Endodermal cell (in vitro differentiated cells): ENCODE data around the gene LGALS4. TPM values are rescaled to one million over a fixed set of nuclear protein-coding genes. Genes with fewer than 3 reads are reported as not detected.
"Not testable (repeated sequence)": the region's sequence is repeated elsewhere in the genome, so short reads cannot be mapped to it uniquely, and the experiment has no call there.

ENCODE experiments used
- DNase-seq: peaks from one replicate; pipeline ENCODE4 v3.0.0-alpha.2; 2017
- H3K27ac ChIP-seq: 2 replicates; pipeline ENCODE4 v1.5.1; 2013; ENCODE audit warnings: mild to moderate bottlenecking, low read depth, low read length, moderate library complexity
- H3K27me3 ChIP-seq: 2 replicates; pipeline ENCODE4 v1.6.1; 2013; ENCODE audit warnings: mild to moderate bottlenecking, low read length, moderate library complexity; ENCODE audit not compliant: insufficient read depth, control insufficient read depth, poor library complexity, severe bottlenecking
- H3K36me3 ChIP-seq: 2 replicates; pipeline ENCODE4 v1.7.0; 2013; ENCODE audit warnings: mild to moderate bottlenecking, low read length, moderate library complexity; ENCODE audit not compliant: control insufficient read depth, insufficient read depth
- H3K4me1 ChIP-seq: one replicate; pipeline ENCODE4 v1.7.0; 2013; ENCODE audit warnings: low read length; ENCODE audit not compliant: control insufficient read depth, insufficient read depth
- H3K4me3 ChIP-seq: 2 replicates; pipeline ENCODE4 v1.5.1; 2013; ENCODE audit warnings: mild to moderate bottlenecking, low read length, moderate library complexity
- H3K9ac ChIP-seq: 2 replicates; pipeline ENCODE4 v1.6.1; 2013; ENCODE audit warnings: mild to moderate bottlenecking, low read length, moderate library complexity; ENCODE audit not compliant: poor library complexity, severe bottlenecking; ENCODE audit errors: extremely low read depth
- H3K9me3 ChIP-seq: 2 replicates; pipeline ENCODE4 v1.6.1; 2013; ENCODE audit warnings: mild to moderate bottlenecking, low read length, moderate library complexity; ENCODE audit not compliant: control insufficient read depth
- H3K27ac Mint-ChIP-seq: 2 replicates; pipeline ENCODE4 v1.8.0; 2020; ENCODE audit warnings: mixed read lengths
- H3K27me3 Mint-ChIP-seq: 2 replicates; pipeline ENCODE4 v1.8.0; 2021; ENCODE audit warnings: mild to moderate bottlenecking, mixed read lengths; ENCODE audit not compliant: insufficient read depth
- H3K36me3 Mint-ChIP-seq: 2 replicates; pipeline ENCODE4 v1.8.0; 2020; ENCODE audit warnings: low read depth, mixed read lengths
- H3K4me1 Mint-ChIP-seq: 2 replicates; pipeline ENCODE4 v1.8.0; 2020; ENCODE audit warnings: mixed read lengths
- H3K4me3 Mint-ChIP-seq: 2 replicates; pipeline ENCODE4 v1.8.0; 2020; ENCODE audit warnings: mild to moderate bottlenecking, moderate library complexity, mixed read lengths
- H3K9me3 Mint-ChIP-seq: 2 replicates; pipeline ENCODE4 v1.8.0; 2020; ENCODE audit warnings: mild to moderate bottlenecking, mixed read lengths
- WGBS, 2 experiments: methylation state at CpG; one replicate each; pipeline versions ENCODE4 v1.1.5 to v1.1.7; 2013; ENCODE audit warnings: missing lambda C conversion rate in 2 of 2, mixed read lengths in 1 of 2; ENCODE audit not compliant: insufficient coverage in 1 of 2, insufficient read length in 1 of 2; 5-methylcytosine and 5-hydroxymethylcytosine counted together
- long read RNA-seq, 4 experiments: library from polyadenylated mRNA in 2 of 4; library from RNA in 1 of 4; library from capped mRNA in 1 of 4; stranded (forward) in 3 of 4; unstranded in 1 of 4; transcript quantifications; one replicate each; pipeline ENCODE4 v2.0.0, GENCODE V29; 2020 to 2021; ENCODE audit warnings: inconsistent platforms in 1 of 4
- polyA plus RNA-seq, 2 experiments: library from polyadenylated mRNA; stranded (reverse); fragments of 50-300 nt; gene quantifications; one replicate each; pipeline ENCODE4 v1.2.3, GENCODE V29; 2013
- total RNA-seq, 2 donors: library from RNA; stranded (reverse); fragmentation: NEBNext Ultra II Directional in 1 of 2; extraction: Animal tissue kit (Norgen Biotek cat#: 25700) in 1 of 2; gene quantifications; 2 replicates in 1 of 2; 3 replicates in 1 of 2; pipeline ENCODE4 v1.2.1, GENCODE V29; 2021
- TF ChIP-seq, protein P1 (sequence below): fragments of 200-600 bp; sonication (generic); conservative IDR thresholded peaks from 2 replicates; pipeline ENCODE4 v1.5.0; 2021; ENCODE audit warnings: antibody characterized with exemption, mild to moderate bottlenecking

Gene LGALS4, protein sequence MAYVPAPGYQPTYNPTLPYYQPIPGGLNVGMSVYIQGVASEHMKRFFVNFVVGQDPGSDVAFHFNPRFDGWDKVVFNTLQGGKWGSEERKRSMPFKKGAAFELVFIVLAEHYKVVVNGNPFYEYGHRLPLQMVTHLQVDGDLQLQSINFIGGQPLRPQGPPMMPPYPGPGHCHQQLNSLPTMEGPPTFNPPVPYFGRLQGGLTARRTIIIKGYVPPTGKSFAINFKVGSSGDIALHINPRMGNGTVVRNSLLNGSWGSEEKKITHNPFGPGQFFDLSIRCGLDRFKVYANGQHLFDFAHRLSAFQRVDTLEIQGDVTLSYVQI
- under 1 TPM; 0.49 to 0.84 TPM for total RNA-seq
- polyA plus RNA-seq (2013, experiment 1 of 2), result 0.50 TPM
- polyA plus RNA-seq (2013, experiment 2 of 2), result 0.29 TPM
- long read RNA-seq, experiment 1, result 0 reads
- long read RNA-seq, experiment 2, partial matches to known transcripts, result 1 of 1 reads
- long read RNA-seq, experiment 2, other reads (novel, unspliced or antisense), result 0 of 1 reads
- long read RNA-seq, experiment 3, result 0 reads
- long read RNA-seq, experiment 4, result 0 reads

DNA sequence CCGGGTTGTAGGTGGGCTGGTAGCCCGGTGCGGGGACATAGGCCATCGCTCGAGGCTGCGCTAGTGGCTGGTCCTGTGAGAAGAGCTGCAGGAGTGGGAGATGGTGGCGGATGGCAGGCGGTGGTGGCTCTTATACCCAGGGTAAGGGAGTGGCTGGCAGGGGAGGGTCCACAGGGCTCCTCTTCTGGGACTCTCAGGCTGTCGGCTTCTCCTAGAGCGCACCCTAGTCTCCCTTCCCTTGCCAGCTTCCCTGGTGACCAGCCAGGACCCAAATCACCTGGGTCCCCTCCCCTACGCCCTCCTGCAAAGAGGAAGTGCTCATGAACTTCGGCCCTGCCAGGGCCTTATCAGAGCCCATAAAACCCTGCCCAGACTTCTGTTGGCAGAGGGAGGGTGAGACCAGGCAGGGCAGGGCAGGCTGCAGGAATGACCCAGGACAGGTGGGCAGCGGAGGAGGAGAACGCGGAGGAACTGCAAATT lies at the start of gene LGALS4:
Gene LGALS4 (minus strand): TSS at position 105 of the 480 bp plus-strand sequence. CDS start 59 bp downstream, at position 46.
- Histone ChIP-seq H3K27me3 (no peaks in the 10 kb centered on the region), H3K36me3 (peaks cover 14% of the 10 kb centered on the region), H3K9me3 (no peaks in the 10 kb centered on the region), H3K4me3 (no peak within 1 kb of the TSS), H3K4me1 (no peaks in the 10 kb centered on the region), H3K27ac (no peak within 1 kb of the TSS), H3K9ac (no peak within 1 kb of the TSS)
- no peak for DNase-seq
- H3K36me3 Mint-ChIP-seq, result peaks cover 26% of the 10 kb centered on the region
- no peaks in the 10 kb centered on the region for H3K4me1 Mint-ChIP-seq
- TF ChIP-seq, protein P1, sequence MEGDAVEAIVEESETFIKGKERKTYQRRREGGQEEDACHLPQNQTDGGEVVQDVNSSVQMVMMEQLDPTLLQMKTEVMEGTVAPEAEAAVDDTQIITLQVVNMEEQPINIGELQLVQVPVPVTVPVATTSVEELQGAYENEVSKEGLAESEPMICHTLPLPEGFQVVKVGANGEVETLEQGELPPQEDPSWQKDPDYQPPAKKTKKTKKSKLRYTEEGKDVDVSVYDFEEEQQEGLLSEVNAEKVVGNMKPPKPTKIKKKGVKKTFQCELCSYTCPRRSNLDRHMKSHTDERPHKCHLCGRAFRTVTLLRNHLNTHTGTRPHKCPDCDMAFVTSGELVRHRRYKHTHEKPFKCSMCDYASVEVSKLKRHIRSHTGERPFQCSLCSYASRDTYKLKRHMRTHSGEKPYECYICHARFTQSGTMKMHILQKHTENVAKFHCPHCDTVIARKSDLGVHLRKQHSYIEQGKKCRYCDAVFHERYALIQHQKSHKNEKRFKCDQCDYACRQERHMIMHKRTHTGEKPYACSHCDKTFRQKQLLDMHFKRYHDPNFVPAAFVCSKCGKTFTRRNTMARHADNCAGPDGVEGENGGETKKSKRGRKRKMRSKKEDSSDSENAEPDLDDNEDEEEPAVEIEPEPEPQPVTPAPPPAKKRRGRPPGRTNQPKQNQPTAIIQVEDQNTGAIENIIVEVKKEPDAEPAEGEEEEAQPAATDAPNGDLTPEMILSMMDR, result no peak
- WGBS, 2 experiments, result 93 to 96% methylated on average over 14 to 15 of the region's 15 CpGs
- H3K27ac Mint-ChIP-seq, result peak within 1 kb of the TSS; percentile 61
- H3K9me3 Mint-ChIP-seq, result peaks cover 2% of the 10 kb centered on the region
- H3K4me3 Mint-ChIP-seq, result no peak within 1 kb of the TSS
- no peaks in the 10 kb centered on the region for H3K27me3 Mint-ChIP-seq

DNA sequence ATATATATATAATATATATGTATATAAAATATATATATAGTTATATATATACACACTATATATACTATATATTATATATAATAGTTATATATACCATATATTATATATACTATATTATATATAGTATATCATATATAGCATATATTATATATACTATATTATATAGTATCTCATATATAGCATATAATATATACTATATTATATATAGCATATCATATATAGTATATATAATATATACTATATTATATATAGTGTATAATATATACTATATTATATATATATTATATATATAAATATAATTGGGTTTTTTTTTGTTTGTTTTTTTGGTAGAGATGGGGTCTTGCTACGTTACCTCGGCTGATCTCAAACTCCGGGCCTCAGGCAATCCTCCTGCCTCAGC lies 48.6 kb upstream of the LGALS4 start:
- Mint-ChIP-seq H3K4me3 (no peak overlapping the region), H3K27me3 (no peaks in the 10 kb centered on the region), H3K9me3 (peaks cover 5% of the 10 kb centered on the region), H3K36me3 (no peaks in the 10 kb centered on the region), H3K27ac (no peak overlapping the region), H3K4me1 (peaks cover 2% of the 10 kb centered on the region)
- Histone ChIP-seq H3K27me3 (no peaks in the 10 kb centered on the region), H3K9me3 (no peaks in the 10 kb centered on the region), H3K4me3 (no peak overlapping the region), H3K27ac (no peak overlapping the region), H3K36me3 (no peaks in the 10 kb centered on the region), H3K9ac (no peak overlapping the region), H3K4me1 (no peaks in the 10 kb centered on the region)
- TF ChIP-seq, protein P1, result no peak
- WGBS, 2 experiments, result 96 to 100% methylated on average over 2 to 3 of the region's 3 CpGs
- DNase-seq, result no peak

DNA sequence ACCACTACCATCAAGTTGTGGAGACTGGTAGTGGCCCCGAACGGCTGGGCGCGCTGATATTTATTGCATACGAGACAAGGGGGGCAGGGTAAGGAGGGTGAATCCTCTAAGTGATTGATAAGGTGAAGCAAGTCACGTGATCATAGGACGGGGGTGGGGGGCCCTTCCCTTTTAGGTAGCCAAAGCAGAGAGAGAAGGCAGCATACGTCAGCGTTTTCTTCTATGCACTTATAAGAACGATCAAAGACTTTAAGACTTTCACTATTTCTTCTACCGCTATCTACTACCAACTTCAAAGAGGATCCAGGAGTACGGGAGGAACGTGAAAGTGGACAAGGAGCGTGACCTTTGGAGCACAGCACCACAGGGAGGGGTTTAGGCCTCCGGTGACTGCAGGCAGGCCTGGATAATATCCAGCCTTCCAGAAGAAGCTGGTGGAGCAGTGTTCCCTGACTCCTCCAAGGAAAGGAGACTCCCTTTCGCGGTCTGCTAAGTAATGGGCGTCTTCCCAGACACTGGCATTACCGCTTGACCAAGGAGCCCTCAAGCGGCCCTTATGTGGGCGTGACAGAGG lies 47.0 kb upstream of the LGALS4 start:
- not testable (repeated sequence) for H3K36me3 ChIP-seq, H3K27ac Mint-ChIP-seq, H3K27ac ChIP-seq, H3K36me3 Mint-ChIP-seq, H3K9me3 ChIP-seq, H3K9ac ChIP-seq, H3K4me1 Mint-ChIP-seq, H3K4me3 Mint-ChIP-seq, H3K4me1 ChIP-seq, H3K27me3 ChIP-seq, DNase-seq, H3K4me3 ChIP-seq, H3K27me3 Mint-ChIP-seq
- 91% methylated on average over 19 to 21 of the region's 21 CpGs for WGBS, 2 experiments
- H3K9me3 Mint-ChIP-seq, result peaks cover 14% of the 10 kb centered on the region
